ENCODE data around the gene MYO1B. TPM values are rescaled to one million over a fixed set of nuclear protein-coding genes. Genes with fewer than 3 reads are reported as not detected.

MYO1B gene
- polyA plus RNA-seq, 3 donors = 0.01 TPM; not detected in 2

- peaks cover under 1 to 2% of the 10 kb centered on the region in 2 donors for H3K4me1 ChIP-seq (ENCODE audit: control insufficient read depth in 1 of 2, insufficient read depth in 2 of 2, low read length in 2 of 2)
- no peak overlapping the region for H3K9ac ChIP-seq (ENCODE audit: insufficient read depth, low read length, poor library complexity, severe bottlenecking)
- no peaks in the 10 kb centered on the region for H3K36me3 ChIP-seq (replicated peaks in 1 of 2; ENCODE audit: control insufficient read depth in 1 of 2, insufficient read depth in 2 of 2, low read length in 2 of 2)
- peaks cover 0 to 3% (median 3%) of the 10 kb centered on the region in 3 donors for H3K27me3 Mint-ChIP-seq (ENCODE audit: low read depth in 3 of 3)
- H3K27ac ChIP-seq (ENCODE audit: low read depth in 1 of 2, low read length in 2 of 2) = no peak overlapping the region
- no peak overlapping the region for H3K4me3 Mint-ChIP-seq
- peaks cover 4% of the 10 kb centered on the region for H3K4me1 Mint-ChIP-seq
- H3K4me2 ChIP-seq (replicated peaks; ENCODE audit: extremely low read depth, low read length, poor library complexity, severe bottlenecking) = no peak overlapping the region
- H4K20me1 ChIP-seq (ENCODE audit: insufficient read depth, low read length) = no peaks in the 10 kb centered on the region
- H3K9me3 ChIP-seq (replicated peaks in 1 of 2; ENCODE audit: control insufficient read depth in 1 of 2, insufficient read depth in 1 of 2, low read length in 2 of 2) = no peaks in the 10 kb centered on the region
- DNase-seq = no peak
- no peak overlapping the region for H3K27ac Mint-ChIP-seq
- H3K36me3 Mint-ChIP-seq = no peaks in the 10 kb centered on the region
- WGBS (ENCODE audit: insufficient coverage) = no CpG with 5 or more reads among the region's 3 CpGs
- no peaks in the 10 kb centered on the region for H3K27me3 ChIP-seq (ENCODE audit: control insufficient read depth in 2 of 2, insufficient read depth in 2 of 2, low read length in 2 of 2)
- H3K9me3 Mint-ChIP-seq = peaks cover 0 to 5% (median 3%) of the 10 kb centered on the region in 7 donors
- no peak overlapping the region for H2AFZ ChIP-seq (ENCODE audit: insufficient read depth, low read depth, low read length, poor library complexity, severe bottlenecking)
- H3K4me3 ChIP-seq (replicated peaks in 1 of 3; ENCODE audit: low read depth in 2 of 3, low read length in 3 of 3) = no peak overlapping the region
- intact Hi-C loops (cut with micrococcal nuclease) = no loop called here
- no peak for TF ChIP-seq CTCF (IDR thresholded peaks at IDR 0.05)
- no peaks in the 10 kb centered on the region for H3K79me2 ChIP-seq (ENCODE audit: insufficient read depth, low read length)
Measured at GRCh38 chr2:191443446-191443845, 198.2 kb downstream of the MYO1B start.

GRCh38 chr2:191446910-191447309, 201.7 kb downstream of the MYO1B start:
- H3K36me3 Mint-ChIP-seq = no peaks in the 10 kb centered on the region
- H3K27ac Mint-ChIP-seq = no peak overlapping the region
- Histone ChIP-seq H2AFZ (ENCODE audit: insufficient read depth, low read depth, low read length, poor library complexity, severe bottlenecking) (no peak overlapping the region), H4K20me1 (ENCODE audit: insufficient read depth, low read length) (no peaks in the 10 kb centered on the region), H3K79me2 (ENCODE audit: insufficient read depth, low read length) (no peaks in the 10 kb centered on the region), H3K27ac (ENCODE audit: low read depth in 1 of 2, low read length in 2 of 2) (no peak overlapping the region), H3K9me3 (replicated peaks in 1 of 2; ENCODE audit: control insufficient read depth in 1 of 2, insufficient read depth in 1 of 2, low read length in 2 of 2) (no peaks in the 10 kb centered on the region), H3K9ac (ENCODE audit: insufficient read depth, low read length, poor library complexity, severe bottlenecking) (no peak overlapping the region), H3K4me3 (replicated peaks in 1 of 3; ENCODE audit: low read depth in 2 of 3, low read length in 3 of 3) (no peak overlapping the region), H3K4me2 (replicated peaks; ENCODE audit: extremely low read depth, low read length, poor library complexity, severe bottlenecking) (no peak overlapping the region), H3K36me3 (replicated peaks in 1 of 2; ENCODE audit: control insufficient read depth in 1 of 2, insufficient read depth in 2 of 2, low read length in 2 of 2) (no peaks in the 10 kb centered on the region), H3K4me1 (ENCODE audit: control insufficient read depth in 1 of 2, insufficient read depth in 2 of 2, low read length in 2 of 2) (no peaks in the 10 kb centered on the region), H3K27me3 (ENCODE audit: control insufficient read depth in 2 of 2, insufficient read depth in 2 of 2, low read length in 2 of 2) (no peaks in the 10 kb centered on the region)
- H3K9me3 Mint-ChIP-seq = peaks cover 2 to 9% (median 3%) of the 10 kb centered on the region in 7 donors
- no peak overlapping the region for H3K4me3 Mint-ChIP-seq
- no peak for DNase-seq
- TF ChIP-seq CTCF (IDR thresholded peaks at IDR 0.05) = no peak
- H3K4me1 Mint-ChIP-seq = no peaks in the 10 kb centered on the region
- intact Hi-C loops (cut with micrococcal nuclease) = no loop called here
- peaks cover 1 to 3% (median 3%) of the 10 kb centered on the region in 3 donors for H3K27me3 Mint-ChIP-seq (ENCODE audit: low read depth in 3 of 3)
- no CpG with 5 or more reads among the region's 2 CpGs for WGBS (ENCODE audit: insufficient coverage)

Data from CD14-positive monocyte (primary cell).